Right lobe of liver (tissue), 4 donors: ENCODE measurements around the gene SMLR1.

ENCODE experiments used
- POLR2A ChIP-seq: fragments of 450-650 bp; IDR thresholded peaks from one replicate; pipeline ENCODE4 v1.6.1; 2017; ENCODE audit warnings: antibody characterized with exemption, mild to moderate bottlenecking
- TF ChIP-seq, protein P1 (sequence below), 4 donors: fragments of 200-600 bp in 3 of 4; fragments of 450-650 bp in 1 of 4; IDR thresholded peaks; one replicate each; pipeline versions ENCODE4 v1.5.1 to v1.8.0; 2016 to 2022; ENCODE audit warnings: antibody characterized with exemption in 4 of 4, mild to moderate bottlenecking in 2 of 4
- donor health status: DM: no; HTN: no; CAD: no.
- donor health status: DM: no; HTN: no; CAD: no.
- donor health status: DM: no; HTN: yes; CAD: no.

DNA sequence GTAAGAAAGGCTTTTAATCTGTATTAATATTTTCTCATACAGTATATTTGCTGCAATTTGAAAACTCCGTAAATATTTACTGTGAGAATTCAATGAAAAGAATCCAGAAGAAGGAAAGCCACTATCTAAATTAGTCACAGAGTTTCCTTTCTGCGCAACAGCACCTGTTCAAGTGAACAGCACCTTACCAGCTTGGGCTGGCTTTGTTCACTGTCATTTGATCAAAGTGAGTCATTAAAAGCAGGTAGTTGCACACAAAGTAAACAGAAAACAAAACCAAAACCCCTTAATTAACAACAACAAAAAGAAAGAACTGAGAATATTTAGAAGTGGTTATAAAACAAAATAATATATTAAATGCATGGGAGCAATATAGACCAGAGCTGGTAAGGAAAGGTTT, 12.8 kb downstream of the SMLR1 start:
- TF ChIP-seq, protein P1, sequence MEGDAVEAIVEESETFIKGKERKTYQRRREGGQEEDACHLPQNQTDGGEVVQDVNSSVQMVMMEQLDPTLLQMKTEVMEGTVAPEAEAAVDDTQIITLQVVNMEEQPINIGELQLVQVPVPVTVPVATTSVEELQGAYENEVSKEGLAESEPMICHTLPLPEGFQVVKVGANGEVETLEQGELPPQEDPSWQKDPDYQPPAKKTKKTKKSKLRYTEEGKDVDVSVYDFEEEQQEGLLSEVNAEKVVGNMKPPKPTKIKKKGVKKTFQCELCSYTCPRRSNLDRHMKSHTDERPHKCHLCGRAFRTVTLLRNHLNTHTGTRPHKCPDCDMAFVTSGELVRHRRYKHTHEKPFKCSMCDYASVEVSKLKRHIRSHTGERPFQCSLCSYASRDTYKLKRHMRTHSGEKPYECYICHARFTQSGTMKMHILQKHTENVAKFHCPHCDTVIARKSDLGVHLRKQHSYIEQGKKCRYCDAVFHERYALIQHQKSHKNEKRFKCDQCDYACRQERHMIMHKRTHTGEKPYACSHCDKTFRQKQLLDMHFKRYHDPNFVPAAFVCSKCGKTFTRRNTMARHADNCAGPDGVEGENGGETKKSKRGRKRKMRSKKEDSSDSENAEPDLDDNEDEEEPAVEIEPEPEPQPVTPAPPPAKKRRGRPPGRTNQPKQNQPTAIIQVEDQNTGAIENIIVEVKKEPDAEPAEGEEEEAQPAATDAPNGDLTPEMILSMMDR (IDR thresholded peaks at IDR 0.05) = no peak
- TF ChIP-seq POLR2A = no peak
